Adrenal gland (tissue), 5 donors: ENCODE data around the gene AFP.

Experiments
- CTCF ChIP-seq, 6 experiments: fragments of 450-650 bp in 4 of 6; fragments of 200-600 bp in 2 of 6; sonication (generic) in 1 of 6; IDR thresholded peaks; 1 replicate in 5 of 6; 2 replicates in 1 of 6; pipeline versions ENCODE4 v1.5.1 to v1.8.0; 2016 to 2021; ENCODE audit warnings: antibody characterized with exemption in 6 of 6, mild to moderate bottlenecking in 2 of 6, moderate library complexity in 1 of 6
- POLR2A ChIP-seq, 2 donors: fragments of 450-650 bp; IDR thresholded peaks; one replicate each; pipeline ENCODE4 v1.6.1; 2017; ENCODE audit warnings: antibody characterized with exemption in 2 of 2, mild to moderate bottlenecking in 2 of 2, moderate library complexity in 1 of 2
- donor health status: DM: no; HTN: no; CAD: no.

GRCh38 chr4:73429826-73430587, 6.0 kb upstream of the AFP start:
- TF ChIP-seq CTCF (IDR thresholded peaks at IDR 0.05) (no peak), POLR2A (IDR thresholded peaks at IDR 0.05) (no peak)
